Stomach (tissue), 9 donors: Measurements from ENCODE around the gene SGPL1. TPM values are rescaled to one million over a fixed set of nuclear protein-coding genes. Genes with fewer than 3 reads are reported as not detected.

Experiments
- DNase-seq, 2 donors: peaks; one replicate each; pipeline versions ENCODE4 v3.0.0 to v3.0.0-alpha.2; 2013 to 2019
- H3K27ac ChIP-seq, 5 donors: fragments of 200-600 bp in 4 of 5; sonication (generic) in 4 of 5; one replicate each; pipeline ENCODE4 v1.5.1; 2013 to 2019; ENCODE audit warnings: mild to moderate bottlenecking in 1 of 5, moderate library complexity in 1 of 5
- H3K27me3 ChIP-seq, 3 donors: fragments of 200-600 bp; sonication (generic); one replicate each; pipeline ENCODE4 v1.5.1; 2017 to 2019; ENCODE audit warnings: mixed run types in 1 of 3
- H3K36me3 ChIP-seq, 4 donors: fragments of 200-600 bp; sonication (generic); 1 replicate in 3 of 4; 2 replicates in 1 of 4; pipeline ENCODE4 v1.5.1; 2016 to 2019
- H3K4me1 ChIP-seq, 4 donors: fragments of 200-600 bp; sonication (generic); one replicate each; pipeline ENCODE4 v1.5.1; 2016 to 2019
- H3K4me3 ChIP-seq, 4 donors: fragments of 200-600 bp; sonication (generic) in 3 of 4; one replicate each; pipeline ENCODE4 v1.5.1; 2016 to 2019; ENCODE audit warnings: mild to moderate bottlenecking in 1 of 4
- H3K9me3 ChIP-seq, 4 donors: fragments of 200-600 bp; sonication (generic); one replicate each; pipeline ENCODE4 v1.5.1; 2016 to 2019
- CTCF ChIP-seq, 7 experiments: fragments of 450-650 bp in 4 of 7; fragments of 200-600 bp in 3 of 7; sonication (generic) in 3 of 7; IDR thresholded peaks; one replicate each; pipeline ENCODE4 v1.5.1; 2016 to 2019; ENCODE audit warnings: antibody characterized with exemption in 7 of 7, control low read depth in 2 of 7, mild to moderate bottlenecking in 1 of 7
- EP300 ChIP-seq: sonication (generic); formaldehyde crosslinking; IDR thresholded peaks from one replicate; pipeline ENCODE4 v1.6.1; 2017; ENCODE audit warnings: antibody characterized with exemption
- POLR2A ChIP-seq, 4 donors: fragments of 450-650 bp; IDR thresholded peaks; one replicate each; pipeline ENCODE4 v1.6.1; 2016; ENCODE audit warnings: antibody characterized with exemption in 4 of 4, control low read depth in 2 of 4, mild to moderate bottlenecking in 1 of 4, moderate library complexity in 1 of 4
- POLR2AphosphoS5 ChIP-seq, 3 donors: sonication (generic); formaldehyde crosslinking; IDR thresholded peaks; one replicate each; pipeline ENCODE4 v1.6.1; 2016; ENCODE audit warnings: antibody characterized with exemption in 3 of 3
- WGBS, 5 donors: extraction: QIAGEN DNeasy Blood & Tissue Kit in 3 of 5; methylation state at CpG; one replicate each; pipeline versions ENCODE4 v1.1.5 to v1.1.7; 2013 to 2018; 5-methylcytosine and 5-hydroxymethylcytosine counted together
- intact Hi-C: fragments of 100-400 bp; cut with DNase I; formaldehyde crosslinking; loops from one replicate; pipeline ENCODE4 v1.15.1; 2023; ENCODE audit warnings: low total_unique reads
- polyA plus RNA-seq, 3 donors: library from polyadenylated mRNA; stranded (reverse); fragments of 200-250 nt; gene quantifications; one replicate each; pipeline ENCODE4 v1.2.3, GENCODE V29; 2013
- total RNA-seq, 5 donors: library from RNA; depleted of rRNA; stranded (reverse); fragments of >200 nt; gene quantifications; one replicate each; pipeline versions ENCODE4 v1.1.0 to v1.2.3, GENCODE V29; 2014 to 2016
- donor health status: healthy with polysubstance abuse.
- donor health status: Bipolar disorder and iron deficiency.
- donor health status: healthy.

Gene SGPL1
- total and polyA plus RNA-seq, 8 donors = 1.2 to 65.5 (median 15.6) TPM

GRCh38 chr10:70913893-70914240, 98.1 kb downstream of the SGPL1 start:
- 80 to 97% (median 93%) methylated on average over 3 of the region's 3 CpGs for WGBS, 5 donors
- Histone ChIP-seq H3K27me3 (peaks cover 0 to 24% (median 7%) of the 10 kb centered on the region in 3 donors), H3K27ac (no peak overlapping the region), H3K4me1 (no peaks in the 10 kb centered on the region), H3K36me3 (no peaks in the 10 kb centered on the region), H3K4me3 (no peak overlapping the region), H3K9me3 (no peaks in the 10 kb centered on the region)
- intact Hi-C loops = no loop called here
- no peak for DNase-seq
- TF ChIP-seq EP300 (no peak), POLR2A (IDR thresholded peaks at IDR 0.05) (no peak), POLR2AphosphoS5 (IDR thresholded peaks at IDR 0.05) (no peak)

GRCh38 chr10:70914316-70914864, 98.6 kb downstream of the SGPL1 start:
- H3K36me3 ChIP-seq = no peaks in the 10 kb centered on the region
- WGBS, 5 donors = 60 to 86% (median 78%) methylated on average over 5 to 10 of the region's 10 CpGs
- no peak for DNase-seq
- no peak overlapping the region for H3K4me3 ChIP-seq
- no peak for TF ChIP-seq EP300
- no peak for TF ChIP-seq CTCF (IDR thresholded peaks at IDR 0.05)
- H3K9me3 ChIP-seq = no peaks in the 10 kb centered on the region
- no peaks in the 10 kb centered on the region for H3K4me1 ChIP-seq
- H3K27me3 ChIP-seq = peaks cover 0 to 29% (median 7%) of the 10 kb centered on the region in 3 donors
- H3K27ac ChIP-seq = no peak overlapping the region
- intact Hi-C loops = no loop called here

GRCh38 chr10:70915206-70915605, 99.5 kb downstream of the SGPL1 start:
- TF ChIP-seq EP300 (no peak), POLR2AphosphoS5 (IDR thresholded peaks at IDR 0.05) (no peak), POLR2A (IDR thresholded peaks at IDR 0.05) (no peak), CTCF (IDR thresholded peaks at IDR 0.05) (no peak)
- intact Hi-C loops = no loop called here
- H3K36me3 ChIP-seq = no peaks in the 10 kb centered on the region
- peaks cover 0 to 34% (median 7%) of the 10 kb centered on the region in 3 donors for H3K27me3 ChIP-seq
- 82 to 90% (median 88%) methylated on average over 3 to 5 of the region's 5 CpGs for WGBS, 5 donors
- no peak overlapping the region for H3K27ac ChIP-seq
- no peaks in the 10 kb centered on the region for H3K4me1 ChIP-seq
- no peak for DNase-seq
- H3K4me3 ChIP-seq = no peak overlapping the region
- H3K9me3 ChIP-seq = no peaks in the 10 kb centered on the region

GRCh38 chr10:70915806-70916205, 100.1 kb downstream of the SGPL1 start:
- H3K4me1 ChIP-seq = no peaks in the 10 kb centered on the region
- no peak overlapping the region for H3K4me3 ChIP-seq
- no peak for DNase-seq
- no peak overlapping the region for H3K27ac ChIP-seq
- WGBS, 5 donors = 79 to 86% (median 83%) methylated on average over 9 of the region's 9 CpGs
- no peaks in the 10 kb centered on the region for H3K9me3 ChIP-seq
- H3K27me3 ChIP-seq = peaks cover 0 to 38% (median 7%) of the 10 kb centered on the region in 3 donors
- TF ChIP-seq EP300 = no peak
- no peak for TF ChIP-seq CTCF (IDR thresholded peaks at IDR 0.05)
- TF ChIP-seq POLR2AphosphoS5 (IDR thresholded peaks at IDR 0.05) = no peak
- no peak for TF ChIP-seq POLR2A (IDR thresholded peaks at IDR 0.05)
- intact Hi-C loops = no loop called here
- H3K36me3 ChIP-seq = no peaks in the 10 kb centered on the region

GRCh38 chr10:70916241-70916640, 100.5 kb downstream of the SGPL1 start:
- Histone ChIP-seq H3K4me3 (no peak overlapping the region), H3K27ac (no peak overlapping the region), H3K9me3 (no peaks in the 10 kb centered on the region), H3K36me3 (no peaks in the 10 kb centered on the region), H3K27me3 (peaks cover 0 to 38% (median 7%) of the 10 kb centered on the region in 3 donors), H3K4me1 (no peaks in the 10 kb centered on the region)
- 81 to 91% (median 89%) methylated on average over 6 of the region's 6 CpGs for WGBS, 5 donors
- intact Hi-C loops = no loop called here
- TF ChIP-seq POLR2A (IDR thresholded peaks at IDR 0.05) (no peak), POLR2AphosphoS5 (IDR thresholded peaks at IDR 0.05) (no peak), EP300 (no peak), CTCF (IDR thresholded peaks at IDR 0.05) (no peak)
- no peak for DNase-seq
